Activated naive CD4-positive, alpha-beta T cell treated with anti-CD3 and anti-CD28 coated beads for 36 hours (primary cell): ENCODE data around the gene DAB2IP. TPM values are rescaled to one million over a fixed set of nuclear protein-coding genes. Genes with fewer than 3 reads are reported as not detected.

ENCODE experiments used
- CTCF ChIA-PET: fragments of 350-600 bp; sonication (Branson Sonifier 250); formaldehyde crosslinking; loops from one replicate; lab custom pipeline; 2021; ENCODE audit warnings: antibody characterized with exemption; lab: Charles Lee
- DNase-seq: peaks from one replicate; pipeline ENCODE4 v3.0.0-alpha.2; 2020
- H3K27ac Mint-ChIP-seq: one replicate; pipeline ENCODE4 v1.8.0; 2021; ENCODE audit warnings: mild to moderate bottlenecking, mixed read lengths
- H3K27me3 Mint-ChIP-seq: one replicate; pipeline ENCODE4 v1.8.0; 2021; ENCODE audit warnings: low read depth, mixed read lengths
- H3K36me3 Mint-ChIP-seq: one replicate; pipeline ENCODE4 v1.8.0; 2021; ENCODE audit warnings: low read depth, mixed read lengths
- H3K4me1 Mint-ChIP-seq: one replicate; pipeline ENCODE4 v1.8.0; 2021; ENCODE audit warnings: low read depth, mixed read lengths
- H3K4me3 Mint-ChIP-seq: one replicate; pipeline ENCODE4 v1.8.0; 2021; ENCODE audit warnings: mild to moderate bottlenecking, moderate library complexity, mixed read lengths
- H3K9me3 Mint-ChIP-seq: one replicate; pipeline ENCODE4 v1.8.0; 2021; ENCODE audit warnings: mixed read lengths
- intact Hi-C: fragments of 100-400 bp; cut with micrococcal nuclease; formaldehyde crosslinking; loops from one replicate; pipeline ENCODE4 v1.15.1; 2023
- total RNA-seq, 2 experiments: library from RNA; stranded (reverse); gene quantifications; one replicate each; pipeline ENCODE4 v1.2.3, GENCODE V29; 2021

Gene DAB2IP
- under 1 TPM in 1 of 2 experiments, not detected in 1; 0.35 TPM for total RNA-seq

- no peaks in the 10 kb centered on the region for H3K9me3 Mint-ChIP-seq
- no peak within 1 kb of the TSS for H3K27ac Mint-ChIP-seq
- peak within 1 kb of the TSS; percentile 20 for H3K4me3 Mint-ChIP-seq
- no peaks in the 10 kb centered on the region for H3K36me3 Mint-ChIP-seq
- intact Hi-C loops, result no loop called here
- H3K4me1 Mint-ChIP-seq, result peaks cover 15% of the 10 kb centered on the region
- peaks cover 52% of the 10 kb centered on the region for H3K27me3 Mint-ChIP-seq
- CTCF ChIA-PET, result interaction anchor here (0.9 kb wide), 1 partner anchor 8 kb away, joined by 3 read pairs; no protein-coding TSS in a partner anchor
- peak; percentile 17 for DNase-seq
Observed at GRCh38 chr9:121651295-121652020, at the start of gene DAB2IP. TSS of gene DAB2IP (plus strand) at chr9:121651634. CDS start at chr9:121651776, 142 bp downstream.

DNA sequence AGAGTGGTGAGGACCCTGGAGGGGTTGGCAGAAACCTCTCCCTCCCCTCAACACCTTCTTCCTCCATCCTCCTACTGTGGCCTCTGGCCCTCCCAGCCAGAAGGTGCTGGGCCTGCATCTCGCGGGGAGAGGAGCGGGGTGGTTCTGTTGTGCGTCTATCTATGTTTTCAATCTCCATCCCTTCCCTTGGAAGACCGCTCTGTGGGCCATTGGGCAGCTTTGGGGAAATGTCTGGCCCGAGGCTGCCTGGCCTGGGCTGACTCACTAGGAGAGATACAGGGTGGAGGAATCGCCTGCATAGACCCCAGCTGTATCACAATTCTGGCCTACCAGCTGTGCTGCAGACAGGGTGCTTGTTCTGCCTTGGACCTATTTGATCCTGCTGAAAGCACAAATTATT is 48.4 kb upstream of the DAB2IP start:
- Mint-ChIP-seq H3K36me3 (no peaks in the 10 kb centered on the region), H3K4me1 (peaks cover 3% of the 10 kb centered on the region), H3K4me3 (no peak overlapping the region), H3K9me3 (no peaks in the 10 kb centered on the region), H3K27ac (no peak overlapping the region), H3K27me3 (peaks cover 37% of the 10 kb centered on the region)
- DNase-seq, result no peak
- intact Hi-C loops, result no loop called here
- CTCF ChIA-PET, result interaction anchor here (0.5 kb wide), 1 partner anchor 104 kb away, joined by 3 read pairs; no protein-coding TSS in a partner anchor

DNA sequence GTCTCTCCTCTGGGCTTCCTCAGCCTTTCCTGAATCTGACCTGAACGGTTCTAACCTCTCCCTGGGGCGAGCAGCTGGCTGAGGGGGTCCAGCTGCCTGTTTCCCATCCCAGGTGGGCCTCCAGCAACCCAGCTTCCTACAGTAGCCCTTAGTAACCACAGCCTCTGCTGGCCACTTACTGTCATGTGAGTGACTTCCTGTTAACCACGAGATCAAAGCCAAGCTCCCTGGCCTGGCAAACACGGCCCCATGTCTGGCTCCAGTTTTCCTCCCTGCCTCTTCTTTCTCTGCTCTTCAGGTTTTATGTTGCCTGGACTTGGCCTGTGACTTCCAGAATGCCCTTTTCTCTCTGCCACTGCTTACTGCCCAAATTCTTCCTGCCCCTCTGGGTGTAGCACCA is 47.2 kb upstream of the DAB2IP start:
- H3K4me3 Mint-ChIP-seq, result no peak overlapping the region
- peaks cover 37% of the 10 kb centered on the region for H3K27me3 Mint-ChIP-seq
- no peaks in the 10 kb centered on the region for H3K36me3 Mint-ChIP-seq
- intact Hi-C loops, result no loop called here
- no peaks in the 10 kb centered on the region for H3K9me3 Mint-ChIP-seq
- CTCF ChIA-PET, result no interaction called here
- H3K27ac Mint-ChIP-seq, result no peak overlapping the region
- H3K4me1 Mint-ChIP-seq, result peaks cover 3% of the 10 kb centered on the region
- no peak for DNase-seq

DNA sequence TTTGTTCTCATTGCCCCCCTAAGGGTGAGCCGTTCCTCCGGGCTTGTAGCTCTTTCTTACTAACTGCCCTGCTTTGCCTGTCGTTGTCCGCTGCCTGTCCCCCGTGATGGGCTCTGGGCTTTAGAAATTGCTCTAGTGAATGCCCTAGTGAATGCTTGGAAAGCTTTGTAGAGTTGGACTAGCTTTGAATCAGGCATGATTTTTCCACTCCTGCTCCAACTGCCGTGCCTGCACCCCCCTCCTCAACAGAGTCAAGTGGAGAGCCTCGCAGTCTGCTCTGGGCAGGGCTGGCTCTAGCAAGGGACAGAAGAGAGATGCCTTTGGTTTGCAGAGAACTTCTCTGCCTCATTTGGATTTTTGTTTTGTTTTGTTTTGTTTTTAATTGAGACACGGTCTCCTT is 46.8 kb upstream of the DAB2IP start:
- no peaks in the 10 kb centered on the region for H3K36me3 Mint-ChIP-seq
- no peak overlapping the region for H3K4me3 Mint-ChIP-seq
- DNase-seq, result no peak
- intact Hi-C loops, result no loop called here
- H3K27me3 Mint-ChIP-seq, result peaks cover 40% of the 10 kb centered on the region
- H3K9me3 Mint-ChIP-seq, result no peaks in the 10 kb centered on the region
- no peak overlapping the region for H3K27ac Mint-ChIP-seq
- CTCF ChIA-PET, result no interaction called here
- H3K4me1 Mint-ChIP-seq, result peaks cover 3% of the 10 kb centered on the region

DNA sequence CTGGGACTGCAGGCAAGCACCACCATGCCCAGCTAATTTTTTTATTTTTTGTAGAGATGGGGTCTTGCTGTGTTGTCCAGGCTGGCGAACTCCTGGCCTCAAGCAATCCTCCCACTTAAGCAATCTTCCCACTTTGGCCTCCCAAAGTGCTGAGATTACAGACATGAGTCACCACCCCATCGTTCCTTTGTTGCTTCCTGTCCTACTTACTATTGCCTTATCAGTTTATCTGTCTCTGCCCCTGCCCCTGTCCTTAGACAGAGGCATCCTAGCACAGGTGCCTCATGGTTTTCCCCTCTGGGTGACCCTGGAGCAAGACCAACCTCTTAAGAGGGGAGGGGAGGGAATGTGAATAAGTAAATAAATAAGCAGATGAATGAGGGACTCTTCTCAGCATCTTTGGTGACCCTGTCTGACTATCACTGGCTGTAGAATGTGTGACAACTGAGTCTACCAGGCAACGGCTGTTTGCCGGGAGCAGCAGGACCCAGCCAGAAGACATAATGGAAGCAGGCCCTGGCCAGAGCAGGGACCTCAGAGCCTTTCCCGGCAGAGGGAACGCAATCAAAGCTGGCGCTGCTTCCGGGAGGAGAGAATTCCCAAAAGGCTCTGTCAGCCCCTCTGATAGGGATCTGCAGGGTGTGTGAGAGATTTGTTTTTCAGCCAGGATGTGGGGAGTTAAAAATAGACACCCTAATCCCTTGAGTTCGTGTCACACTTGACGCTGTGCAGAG is 43.8 kb upstream of the DAB2IP start:
- Mint-ChIP-seq H3K27me3 (peaks cover 35% of the 10 kb centered on the region), H3K27ac (no peak overlapping the region), H3K36me3 (no peaks in the 10 kb centered on the region), H3K4me1 (no peaks in the 10 kb centered on the region), H3K9me3 (no peaks in the 10 kb centered on the region), H3K4me3 (no peak overlapping the region)
- intact Hi-C loops, result no loop called here
- DNase-seq, result no peak
- CTCF ChIA-PET, result interaction anchor here (0.6 kb wide), 1 partner anchor 418 kb away, joined by 4 read pairs; no protein-coding TSS in a partner anchor

- H3K36me3 Mint-ChIP-seq, result no peaks in the 10 kb centered on the region
- H3K9me3 Mint-ChIP-seq, result no peaks in the 10 kb centered on the region
- H3K27ac Mint-ChIP-seq, result no peak overlapping the region
- H3K4me1 Mint-ChIP-seq, result peaks cover 2% of the 10 kb centered on the region
- no peak for DNase-seq
- peaks cover 32% of the 10 kb centered on the region for H3K27me3 Mint-ChIP-seq
- H3K4me3 Mint-ChIP-seq, result no peak overlapping the region
- CTCF ChIA-PET, result interaction anchor here (0.6 kb wide), 1 partner anchor 418 kb away, joined by 4 read pairs; no protein-coding TSS in a partner anchor
- intact Hi-C loops, result no loop called here
Observed at GRCh38 chr9:121608168-121608853, 43.1 kb upstream of the DAB2IP start.

GRCh38 chr9:121609822-121610637 is 41.4 kb upstream of the DAB2IP start:
- intact Hi-C loops, result no loop called here
- CTCF ChIA-PET, result no interaction called here
- DNase-seq, result no peak
- Mint-ChIP-seq H3K36me3 (no peaks in the 10 kb centered on the region), H3K9me3 (no peaks in the 10 kb centered on the region), H3K27me3 (peaks cover 34% of the 10 kb centered on the region), H3K4me3 (no peak overlapping the region), H3K27ac (no peak overlapping the region), H3K4me1 (peaks cover 7% of the 10 kb centered on the region)

DNA sequence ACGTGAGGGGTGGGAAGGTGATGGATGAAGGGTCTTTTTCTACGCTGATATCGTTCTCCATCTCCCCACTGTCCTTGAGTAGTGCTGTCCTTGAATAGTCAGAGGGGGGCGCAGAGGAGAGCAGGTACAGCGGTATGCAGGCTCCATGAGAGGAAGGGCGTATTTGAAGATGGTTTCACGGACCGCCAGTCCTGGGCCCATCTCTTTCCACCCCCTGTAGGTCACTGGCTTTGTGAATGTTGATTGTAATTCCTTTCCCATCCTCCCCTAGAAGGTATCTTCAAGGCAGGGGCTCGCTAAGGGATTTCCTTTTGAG is 40.8 kb upstream of the DAB2IP start:
- Mint-ChIP-seq H3K27me3 (peaks cover 36% of the 10 kb centered on the region), H3K36me3 (no peaks in the 10 kb centered on the region), H3K4me3 (no peak overlapping the region), H3K27ac (no peak overlapping the region), H3K9me3 (no peaks in the 10 kb centered on the region), H3K4me1 (peaks cover 7% of the 10 kb centered on the region)
- intact Hi-C loops, result no loop called here
- CTCF ChIA-PET, result no interaction called here
- no peak for DNase-seq

- H3K9me3 Mint-ChIP-seq, result no peaks in the 10 kb centered on the region
- peaks cover 7% of the 10 kb centered on the region for H3K4me1 Mint-ChIP-seq
- no peak overlapping the region for H3K27ac Mint-ChIP-seq
- no peak overlapping the region for H3K4me3 Mint-ChIP-seq
- H3K36me3 Mint-ChIP-seq, result no peaks in the 10 kb centered on the region
- H3K27me3 Mint-ChIP-seq, result peaks cover 42% of the 10 kb centered on the region
- DNase-seq, result no peak
- CTCF ChIA-PET, result no interaction called here
- intact Hi-C loops, result no loop called here
Observed at GRCh38 chr9:121612511-121612998, 38.9 kb upstream of the DAB2IP start.

DNA sequence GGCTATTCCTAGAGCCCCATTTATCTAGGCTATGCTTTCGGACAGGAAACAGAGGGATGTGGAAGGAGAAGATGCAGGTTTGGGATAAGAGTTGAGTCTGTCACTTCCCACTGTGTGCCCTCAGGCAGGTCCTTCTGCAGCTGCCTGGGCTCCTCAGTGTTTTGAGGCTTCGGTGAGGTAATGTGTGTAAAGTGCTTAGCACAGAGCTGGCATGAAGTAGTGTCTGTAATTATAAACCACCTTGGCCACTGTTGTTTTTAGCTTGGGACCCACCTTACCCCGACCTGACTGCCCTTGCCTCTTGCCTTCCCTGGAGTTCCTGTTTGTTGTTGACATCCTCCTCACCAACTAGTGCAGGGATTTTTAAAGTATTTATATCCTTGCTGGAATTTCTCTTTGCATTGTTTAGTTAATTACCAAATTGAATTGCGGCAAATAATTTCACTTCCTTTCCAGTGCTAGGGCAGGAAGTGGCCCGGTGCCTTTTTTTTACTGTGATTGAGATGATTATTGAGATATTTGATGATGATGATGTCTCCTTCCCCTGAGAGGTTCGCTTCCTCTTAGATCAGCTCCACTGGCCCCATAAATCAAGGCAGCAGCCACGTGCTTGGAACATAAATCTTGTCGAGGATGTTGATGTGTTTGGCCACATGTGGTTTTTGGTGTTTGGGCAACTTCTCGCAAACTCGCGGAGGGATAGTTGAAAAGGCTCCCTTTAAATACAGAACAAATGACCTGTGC is 38.3 kb upstream of the DAB2IP start:
- no peak overlapping the region for H3K4me3 Mint-ChIP-seq
- H3K9me3 Mint-ChIP-seq, result no peaks in the 10 kb centered on the region
- intact Hi-C loops, result no loop called here
- CTCF ChIA-PET, result interaction anchor here (0.6 kb wide), 1 partner anchor 56 kb away, joined by 4 read pairs; no protein-coding TSS in a partner anchor
- no peaks in the 10 kb centered on the region for H3K36me3 Mint-ChIP-seq
- peaks cover 40% of the 10 kb centered on the region for H3K27me3 Mint-ChIP-seq
- no peak overlapping the region for H3K27ac Mint-ChIP-seq
- DNase-seq, result no peak
- peaks cover 7% of the 10 kb centered on the region for H3K4me1 Mint-ChIP-seq

DNA sequence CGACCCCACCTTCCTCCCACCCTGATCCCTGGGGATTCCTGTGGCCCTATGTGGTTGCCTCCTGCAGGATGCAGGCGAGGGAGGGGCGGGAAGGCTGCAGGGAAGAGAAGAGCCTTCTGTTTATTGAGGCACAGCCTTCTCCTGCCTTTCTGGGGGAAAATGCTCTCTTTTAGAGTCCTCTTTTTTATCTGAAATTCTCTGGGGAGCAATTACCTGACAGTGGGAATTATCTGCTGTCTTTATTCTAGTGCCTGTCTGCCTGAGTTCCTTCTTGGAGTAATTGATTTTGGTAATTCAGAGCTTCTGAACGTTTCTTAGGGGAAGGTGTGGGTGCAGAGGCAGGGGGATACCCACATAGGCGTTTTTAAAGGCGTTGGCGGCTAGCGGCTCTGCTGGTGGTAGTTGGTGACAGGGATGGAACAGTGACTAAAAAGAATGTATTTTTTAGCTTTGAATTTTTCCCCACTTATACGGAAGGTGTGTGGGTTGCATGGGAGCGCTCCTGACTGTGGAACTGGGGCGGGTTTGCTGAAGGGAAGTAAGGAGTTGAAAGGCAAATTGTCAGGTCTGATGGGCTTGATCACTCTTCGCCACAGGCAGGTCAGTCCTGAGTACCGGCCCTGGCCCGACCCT is 35.2 kb upstream of the DAB2IP start:
- Mint-ChIP-seq H3K36me3 (no peaks in the 10 kb centered on the region), H3K27ac (no peak overlapping the region), H3K4me3 (no peak overlapping the region), H3K27me3 (peaks cover 23% of the 10 kb centered on the region), H3K9me3 (no peaks in the 10 kb centered on the region), H3K4me1 (peaks cover 7% of the 10 kb centered on the region)
- CTCF ChIA-PET, result interaction anchor here (0.8 kb wide), 1 partner anchor 70 kb away, joined by 3 read pairs; no protein-coding TSS in a partner anchor
- no peak for DNase-seq
- intact Hi-C loops, result no loop called here
